Ishikawa (cell line): ENCODE results near the gene PHF2.

ENCODE experiments used
- EP300 ChIP-seq: IDR thresholded peaks from 2 replicates; pipeline ENCODE4 v1.6.1; 2012; ENCODE audit warnings: borderline replicate concordance
- FOXM1 ChIP-seq: IDR thresholded peaks from 2 replicates; pipeline ENCODE4 v1.6.1; 2012; ENCODE audit warnings: low read depth, borderline replicate concordance
- NFIC ChIP-seq: IDR thresholded peaks from 2 replicates; pipeline ENCODE4 v1.6.1; 2012
- RAD21 ChIP-seq: IDR thresholded peaks from 2 replicates; pipeline ENCODE4 v1.6.1; 2012; ENCODE audit warnings: low read depth
- TAF1 ChIP-seq: IDR thresholded peaks from 2 replicates; pipeline ENCODE4 v1.6.1; 2012; ENCODE audit warnings: low read depth, mild to moderate bottlenecking
- TCF12 ChIP-seq: IDR thresholded peaks from 2 replicates; pipeline ENCODE4 v1.6.1; 2012; ENCODE audit warnings: low read depth
- TEAD4 ChIP-seq: IDR thresholded peaks from 2 replicates; pipeline ENCODE4 v1.6.1; 2012
- YY1 ChIP-seq: IDR thresholded peaks from 2 replicates; pipeline ENCODE4 v1.6.1; 2012; ENCODE audit warnings: low read depth
- TF ChIP-seq, protein P1 (sequence below): IDR thresholded peaks from 2 replicates; pipeline ENCODE4 v1.6.1; 2012; ENCODE audit warnings: low read depth, mild to moderate bottlenecking
- TF ChIP-seq, protein P2 (sequence below): IDR thresholded peaks from 2 replicates; pipeline ENCODE4 v1.6.1; 2012

DNA sequence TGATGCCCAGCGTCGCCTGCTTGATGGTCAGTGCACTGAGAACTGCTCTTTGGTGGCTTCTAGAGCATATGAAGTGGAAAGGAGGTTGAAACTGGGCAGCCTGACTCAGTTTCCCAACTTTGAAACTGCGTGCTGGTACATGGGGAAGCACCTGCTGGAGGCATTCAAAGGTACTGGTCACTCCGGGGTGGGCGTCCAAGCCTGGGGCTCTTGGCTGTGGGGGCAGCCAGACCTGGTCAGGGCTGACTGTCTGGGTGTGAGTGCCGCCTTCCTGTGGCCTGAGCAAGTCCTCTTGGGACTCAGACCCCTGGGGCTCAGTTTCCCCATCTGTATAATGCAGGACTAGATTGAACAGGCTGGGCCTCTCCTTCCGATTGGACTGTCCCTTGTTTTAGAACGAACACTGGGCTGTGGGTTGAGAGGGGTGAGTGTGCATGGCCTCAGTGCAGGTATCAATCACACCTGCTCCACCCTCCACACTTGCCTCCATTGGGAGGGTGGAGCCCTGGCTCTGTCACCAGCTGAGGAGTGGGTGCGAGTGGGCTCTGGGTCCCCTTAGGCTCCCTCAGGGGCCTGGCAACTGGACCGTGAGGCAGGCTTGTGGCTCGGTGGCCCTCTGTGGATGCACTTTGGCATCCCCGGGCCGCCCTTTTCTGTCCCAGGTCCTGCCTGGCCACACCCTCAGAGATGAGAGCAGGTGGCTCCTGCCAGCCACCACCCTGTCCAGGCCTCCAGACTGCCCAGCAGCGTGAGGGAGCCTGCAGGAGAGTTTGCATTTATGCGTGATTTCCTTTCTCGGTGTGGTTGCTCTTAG is 80.2 kb downstream of the PHF2 start:
- TF ChIP-seq RAD21, result no peak
- no peak for TF ChIP-seq EP300
- no peak for TF ChIP-seq YY1
- TF ChIP-seq, protein P1, sequence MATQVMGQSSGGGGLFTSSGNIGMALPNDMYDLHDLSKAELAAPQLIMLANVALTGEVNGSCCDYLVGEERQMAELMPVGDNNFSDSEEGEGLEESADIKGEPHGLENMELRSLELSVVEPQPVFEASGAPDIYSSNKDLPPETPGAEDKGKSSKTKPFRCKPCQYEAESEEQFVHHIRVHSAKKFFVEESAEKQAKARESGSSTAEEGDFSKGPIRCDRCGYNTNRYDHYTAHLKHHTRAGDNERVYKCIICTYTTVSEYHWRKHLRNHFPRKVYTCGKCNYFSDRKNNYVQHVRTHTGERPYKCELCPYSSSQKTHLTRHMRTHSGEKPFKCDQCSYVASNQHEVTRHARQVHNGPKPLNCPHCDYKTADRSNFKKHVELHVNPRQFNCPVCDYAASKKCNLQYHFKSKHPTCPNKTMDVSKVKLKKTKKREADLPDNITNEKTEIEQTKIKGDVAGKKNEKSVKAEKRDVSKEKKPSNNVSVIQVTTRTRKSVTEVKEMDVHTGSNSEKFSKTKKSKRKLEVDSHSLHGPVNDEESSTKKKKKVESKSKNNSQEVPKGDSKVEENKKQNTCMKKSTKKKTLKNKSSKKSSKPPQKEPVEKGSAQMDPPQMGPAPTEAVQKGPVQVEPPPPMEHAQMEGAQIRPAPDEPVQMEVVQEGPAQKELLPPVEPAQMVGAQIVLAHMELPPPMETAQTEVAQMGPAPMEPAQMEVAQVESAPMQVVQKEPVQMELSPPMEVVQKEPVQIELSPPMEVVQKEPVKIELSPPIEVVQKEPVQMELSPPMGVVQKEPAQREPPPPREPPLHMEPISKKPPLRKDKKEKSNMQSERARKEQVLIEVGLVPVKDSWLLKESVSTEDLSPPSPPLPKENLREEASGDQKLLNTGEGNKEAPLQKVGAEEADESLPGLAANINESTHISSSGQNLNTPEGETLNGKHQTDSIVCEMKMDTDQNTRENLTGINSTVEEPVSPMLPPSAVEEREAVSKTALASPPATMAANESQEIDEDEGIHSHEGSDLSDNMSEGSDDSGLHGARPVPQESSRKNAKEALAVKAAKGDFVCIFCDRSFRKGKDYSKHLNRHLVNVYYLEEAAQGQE, result no peak
- TF ChIP-seq FOXM1, result no peak
- no peak for TF ChIP-seq TCF12
- TF ChIP-seq TEAD4, result no peak
- TF ChIP-seq, protein P2, sequence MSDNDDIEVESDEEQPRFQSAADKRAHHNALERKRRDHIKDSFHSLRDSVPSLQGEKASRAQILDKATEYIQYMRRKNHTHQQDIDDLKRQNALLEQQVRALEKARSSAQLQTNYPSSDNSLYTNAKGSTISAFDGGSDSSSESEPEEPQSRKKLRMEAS, result no peak
- no peak for TF ChIP-seq TAF1
- TF ChIP-seq NFIC, result no peak
